ENCODE measurements around the gene PDZD2. TPM values are rescaled to one million over a fixed set of nuclear protein-coding genes. Genes with fewer than 3 reads are reported as not detected.

Gene PDZD2
- polyA plus RNA-seq, 1 donor from 2014 or later = 3.1 TPM

DNA sequence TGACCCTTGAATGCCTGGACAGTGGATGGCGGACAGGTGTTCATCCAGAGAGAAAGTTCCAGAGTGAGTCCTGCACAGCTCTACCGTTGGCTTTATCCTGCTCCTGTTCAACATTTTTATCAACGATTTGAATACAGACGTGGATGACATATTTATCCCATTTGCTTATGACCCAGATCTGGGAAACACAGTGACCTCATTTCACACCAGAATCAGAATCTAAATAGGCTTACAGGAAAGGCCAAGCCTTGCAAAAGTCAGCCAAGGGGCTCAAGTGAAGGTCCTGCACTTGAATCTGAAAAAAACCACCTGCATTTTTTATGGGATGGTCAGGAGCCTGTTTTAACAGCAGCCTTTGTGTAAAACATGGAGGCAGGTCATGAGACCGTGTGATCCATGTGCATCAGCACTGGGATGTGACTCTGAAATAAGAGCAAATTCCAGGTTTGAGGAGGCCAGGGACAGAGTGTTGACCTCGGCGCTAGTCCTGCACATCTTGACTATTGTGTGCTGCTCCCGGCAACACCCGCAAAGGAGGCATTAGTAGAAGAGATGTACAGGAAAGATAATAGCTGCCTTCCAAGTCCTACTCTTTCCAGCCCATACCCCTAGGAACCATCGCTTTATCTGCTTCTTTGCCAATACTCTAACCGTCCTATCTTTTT, 18.5 kb downstream of the PDZD2 start:
- Histone ChIP-seq H3K27ac (ENCODE audit: low read length) (no peak overlapping the region), H2AFZ (ENCODE audit: low read depth, low read length) (no peak overlapping the region), H3K36me3 (ENCODE audit: insufficient read depth, low read length) (no peaks in the 10 kb centered on the region), H3K9me3 (ENCODE audit: low read length) (no peaks in the 10 kb centered on the region), H3K9me2 (ENCODE audit: insufficient read depth, low read length) (no peaks in the 10 kb centered on the region), H3K79me2 (replicated peaks; ENCODE audit: insufficient read depth, low read length) (no peaks in the 10 kb centered on the region), H4K20me1 (ENCODE audit: insufficient read depth) (no peaks in the 10 kb centered on the region), H3F3A (ENCODE audit: insufficient read depth, low read length, poor library complexity, severe bottlenecking) (no peaks in the 10 kb centered on the region), H3K9ac (ENCODE audit: low read length) (no peak overlapping the region), H3K27me3 (ENCODE audit: insufficient read depth, low read depth, low read length) (no peaks in the 10 kb centered on the region), H3K4me2 (ENCODE audit: low read length) (no peak overlapping the region), H3K4me3 (ENCODE audit: low read length) (no peak overlapping the region)
- TF ChIP-seq TAF1 (IDR thresholded peaks at IDR 0.05; ENCODE audit: low read depth) (no peak), EP300 (conservative IDR thresholded peaks at IDR 0.05; ENCODE audit: poor library complexity, severe bottlenecking) (no peak), MXI1 (conservative IDR thresholded peaks at IDR 0.05; ENCODE audit: poor library complexity, severe bottlenecking) (no peak), POLR2AphosphoS5 (IDR thresholded peaks at IDR 0.05) (no peak), RAD21 (conservative IDR thresholded peaks at IDR 0.05) (no peak), SMC3 (conservative IDR thresholded peaks at IDR 0.05; ENCODE audit: poor library complexity) (no peak), EZH2 (IDR thresholded peaks at IDR 0.05; ENCODE audit: borderline replicate concordance, insufficient read depth, low read length, poor library complexity, severe bottlenecking) (no peak)
- TF ChIP-seq, protein P1, sequence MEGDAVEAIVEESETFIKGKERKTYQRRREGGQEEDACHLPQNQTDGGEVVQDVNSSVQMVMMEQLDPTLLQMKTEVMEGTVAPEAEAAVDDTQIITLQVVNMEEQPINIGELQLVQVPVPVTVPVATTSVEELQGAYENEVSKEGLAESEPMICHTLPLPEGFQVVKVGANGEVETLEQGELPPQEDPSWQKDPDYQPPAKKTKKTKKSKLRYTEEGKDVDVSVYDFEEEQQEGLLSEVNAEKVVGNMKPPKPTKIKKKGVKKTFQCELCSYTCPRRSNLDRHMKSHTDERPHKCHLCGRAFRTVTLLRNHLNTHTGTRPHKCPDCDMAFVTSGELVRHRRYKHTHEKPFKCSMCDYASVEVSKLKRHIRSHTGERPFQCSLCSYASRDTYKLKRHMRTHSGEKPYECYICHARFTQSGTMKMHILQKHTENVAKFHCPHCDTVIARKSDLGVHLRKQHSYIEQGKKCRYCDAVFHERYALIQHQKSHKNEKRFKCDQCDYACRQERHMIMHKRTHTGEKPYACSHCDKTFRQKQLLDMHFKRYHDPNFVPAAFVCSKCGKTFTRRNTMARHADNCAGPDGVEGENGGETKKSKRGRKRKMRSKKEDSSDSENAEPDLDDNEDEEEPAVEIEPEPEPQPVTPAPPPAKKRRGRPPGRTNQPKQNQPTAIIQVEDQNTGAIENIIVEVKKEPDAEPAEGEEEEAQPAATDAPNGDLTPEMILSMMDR (IDR thresholded peaks at IDR 0.05; ENCODE audit: poor library complexity, severe bottlenecking) = no peak
- TF ChIP-seq, protein P2, sequence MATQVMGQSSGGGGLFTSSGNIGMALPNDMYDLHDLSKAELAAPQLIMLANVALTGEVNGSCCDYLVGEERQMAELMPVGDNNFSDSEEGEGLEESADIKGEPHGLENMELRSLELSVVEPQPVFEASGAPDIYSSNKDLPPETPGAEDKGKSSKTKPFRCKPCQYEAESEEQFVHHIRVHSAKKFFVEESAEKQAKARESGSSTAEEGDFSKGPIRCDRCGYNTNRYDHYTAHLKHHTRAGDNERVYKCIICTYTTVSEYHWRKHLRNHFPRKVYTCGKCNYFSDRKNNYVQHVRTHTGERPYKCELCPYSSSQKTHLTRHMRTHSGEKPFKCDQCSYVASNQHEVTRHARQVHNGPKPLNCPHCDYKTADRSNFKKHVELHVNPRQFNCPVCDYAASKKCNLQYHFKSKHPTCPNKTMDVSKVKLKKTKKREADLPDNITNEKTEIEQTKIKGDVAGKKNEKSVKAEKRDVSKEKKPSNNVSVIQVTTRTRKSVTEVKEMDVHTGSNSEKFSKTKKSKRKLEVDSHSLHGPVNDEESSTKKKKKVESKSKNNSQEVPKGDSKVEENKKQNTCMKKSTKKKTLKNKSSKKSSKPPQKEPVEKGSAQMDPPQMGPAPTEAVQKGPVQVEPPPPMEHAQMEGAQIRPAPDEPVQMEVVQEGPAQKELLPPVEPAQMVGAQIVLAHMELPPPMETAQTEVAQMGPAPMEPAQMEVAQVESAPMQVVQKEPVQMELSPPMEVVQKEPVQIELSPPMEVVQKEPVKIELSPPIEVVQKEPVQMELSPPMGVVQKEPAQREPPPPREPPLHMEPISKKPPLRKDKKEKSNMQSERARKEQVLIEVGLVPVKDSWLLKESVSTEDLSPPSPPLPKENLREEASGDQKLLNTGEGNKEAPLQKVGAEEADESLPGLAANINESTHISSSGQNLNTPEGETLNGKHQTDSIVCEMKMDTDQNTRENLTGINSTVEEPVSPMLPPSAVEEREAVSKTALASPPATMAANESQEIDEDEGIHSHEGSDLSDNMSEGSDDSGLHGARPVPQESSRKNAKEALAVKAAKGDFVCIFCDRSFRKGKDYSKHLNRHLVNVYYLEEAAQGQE (IDR thresholded peaks at IDR 0.05; ENCODE audit: borderline replicate concordance) = no peak

DNA sequence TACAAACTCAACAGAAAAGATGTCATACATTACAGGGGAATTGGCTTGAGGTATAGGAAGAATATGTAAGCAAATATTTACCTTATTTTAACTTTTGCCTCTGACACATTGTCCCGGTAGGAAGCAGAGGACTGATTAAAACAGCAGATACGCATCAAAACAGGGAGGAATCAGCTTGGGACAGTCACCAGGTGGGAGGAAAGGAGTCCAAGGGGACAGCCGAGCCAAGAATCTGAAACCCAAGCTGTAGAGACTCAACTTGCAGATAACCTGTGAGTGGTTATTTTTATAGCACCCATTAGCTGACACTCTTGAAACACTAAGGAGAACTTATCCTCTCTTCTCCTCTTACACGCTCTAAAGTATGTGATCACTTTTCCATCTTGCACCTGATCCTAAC, 22.3 kb downstream of the PDZD2 start:
- no peaks in the 10 kb centered on the region for H4K20me1 ChIP-seq (ENCODE audit: insufficient read depth)
- no peaks in the 10 kb centered on the region for H3F3A ChIP-seq (ENCODE audit: insufficient read depth, low read length, poor library complexity, severe bottlenecking)
- H3K4me2 ChIP-seq (ENCODE audit: low read length) = no peak overlapping the region
- no peaks in the 10 kb centered on the region for H3K36me3 ChIP-seq (ENCODE audit: insufficient read depth, low read length)
- H3K9me2 ChIP-seq (ENCODE audit: insufficient read depth, low read length) = no peaks in the 10 kb centered on the region
- no peaks in the 10 kb centered on the region for H3K9me3 ChIP-seq (ENCODE audit: low read length)
- no peak overlapping the region for H3K27ac ChIP-seq (ENCODE audit: low read length)
- no peak overlapping the region for H3K4me3 ChIP-seq (ENCODE audit: low read length)
- no peak overlapping the region for H2AFZ ChIP-seq (ENCODE audit: low read depth, low read length)
- H3K79me2 ChIP-seq (replicated peaks; ENCODE audit: insufficient read depth, low read length) = no peaks in the 10 kb centered on the region
- TF ChIP-seq RAD21 (conservative IDR thresholded peaks at IDR 0.05) (no peak), EZH2 (IDR thresholded peaks at IDR 0.05; ENCODE audit: borderline replicate concordance, insufficient read depth, low read length, poor library complexity, severe bottlenecking) (no peak), POLR2AphosphoS5 (IDR thresholded peaks at IDR 0.05) (no peak), SMC3 (conservative IDR thresholded peaks at IDR 0.05; ENCODE audit: poor library complexity) (no peak), MXI1 (conservative IDR thresholded peaks at IDR 0.05; ENCODE audit: poor library complexity, severe bottlenecking) (no peak), TAF1 (IDR thresholded peaks at IDR 0.05; ENCODE audit: low read depth) (no peak), EP300 (conservative IDR thresholded peaks at IDR 0.05; ENCODE audit: poor library complexity, severe bottlenecking) (no peak)
- TF ChIP-seq, protein P2 (IDR thresholded peaks at IDR 0.05; ENCODE audit: borderline replicate concordance) = no peak
- TF ChIP-seq, protein P1 (IDR thresholded peaks at IDR 0.05; ENCODE audit: poor library complexity, severe bottlenecking) = no peak
- no peak overlapping the region for H3K9ac ChIP-seq (ENCODE audit: low read length)
- no peaks in the 10 kb centered on the region for H3K27me3 ChIP-seq (ENCODE audit: insufficient read depth, low read depth, low read length)
